Sigmoid colon (tissue), 7 donors: ENCODE measurements around the gene EPYC. TPM values are rescaled to one million over a fixed set of nuclear protein-coding genes. Genes with fewer than 3 reads are reported as not detected.

Source experiments
- DNase-seq: peaks from one replicate; pipeline ENCODE4 v3.0.0-alpha.2; 2019
- H3K27ac ChIP-seq, 4 donors: fragments of 200-600 bp; sonication (generic); one replicate each; pipeline ENCODE4 v1.5.1; 2016 to 2019; ENCODE audit warnings: mild to moderate bottlenecking in 1 of 4
- H3K27me3 ChIP-seq, 3 donors: fragments of 200-600 bp; sonication (generic); one replicate each; pipeline ENCODE4 v1.5.1; 2019; ENCODE audit warnings: mild to moderate bottlenecking in 1 of 3
- H3K36me3 ChIP-seq, 4 donors: fragments of 200-600 bp; sonication (generic); one replicate each; pipeline ENCODE4 v1.5.1; 2016 to 2019
- H3K4me1 ChIP-seq, 4 donors: fragments of 200-600 bp; sonication (generic); one replicate each; pipeline ENCODE4 v1.5.1; 2017 to 2019
- H3K4me3 ChIP-seq, 4 donors: fragments of 200-600 bp; sonication (generic); one replicate each; pipeline ENCODE4 v1.5.1; 2017 to 2019; ENCODE audit warnings: mild to moderate bottlenecking in 2 of 4, moderate library complexity in 1 of 4
- H3K9me3 ChIP-seq, 4 donors: fragments of 200-600 bp in 3 of 4; sonication (generic) in 3 of 4; one replicate each; pipeline versions ENCODE4 v1.5.1 to v1.6.1; 2013 to 2019
- EP300 ChIP-seq, 4 donors: sonication (generic); formaldehyde crosslinking; IDR thresholded peaks; one replicate each; pipeline ENCODE4 v1.6.1; 2017; ENCODE audit warnings: antibody characterized with exemption in 4 of 4
- POLR2A ChIP-seq, 2 donors: fragments of 450-650 bp; IDR thresholded peaks; one replicate each; pipeline ENCODE4 v1.6.1; 2016; ENCODE audit warnings: antibody characterized with exemption in 2 of 2, mild to moderate bottlenecking in 2 of 2, moderate library complexity in 2 of 2
- POLR2AphosphoS5 ChIP-seq, 4 donors: sonication (generic); formaldehyde crosslinking; IDR thresholded peaks; one replicate each; pipeline ENCODE4 v1.6.1; 2017; ENCODE audit warnings: antibody characterized with exemption in 4 of 4
- WGBS, 2 donors: extraction: QIAGEN DNeasy Blood & Tissue Kit; methylation state at CpG; one replicate each; pipeline ENCODE4 v1.1.7; 2013; 5-methylcytosine and 5-hydroxymethylcytosine counted together
- intact Hi-C: fragments of 100-400 bp; cut with DNase I; formaldehyde crosslinking; loops from one replicate; pipeline ENCODE4 v1.15.1; 2023
- polyA plus RNA-seq, 3 donors: library from polyadenylated mRNA; stranded (reverse); fragments of 200-250 nt; gene quantifications; one replicate each; pipeline ENCODE4 v1.2.3, GENCODE V29; 2013
- total RNA-seq, 4 donors: library from RNA; depleted of rRNA; stranded (reverse); fragments of >200 nt; gene quantifications; one replicate each; pipeline ENCODE4 v1.1.0, GENCODE V29; 2016
- TF ChIP-seq, protein P1 (sequence below), 4 experiments: fragments of 450-650 bp in 3 of 4; fragments of 200-600 bp in 1 of 4; IDR thresholded peaks; one replicate each; pipeline ENCODE4 v1.5.1; 2016 to 2019; ENCODE audit warnings: antibody characterized with exemption in 4 of 4, mild to moderate bottlenecking in 3 of 4, moderate library complexity in 2 of 4
- donor health status: healthy with polysubstance abuse.
- donor health status: Bipolar disorder and iron deficiency.
- donor health status: healthy.

The EPYC gene
- total and polyA plus RNA-seq, 7 donors = 0.09 TPM; not detected in 6

- intact Hi-C loops = no loop called here
Measured at GRCh38 chr12:91043408-91043807, 38.6 kb upstream of the EPYC start.

DNA sequence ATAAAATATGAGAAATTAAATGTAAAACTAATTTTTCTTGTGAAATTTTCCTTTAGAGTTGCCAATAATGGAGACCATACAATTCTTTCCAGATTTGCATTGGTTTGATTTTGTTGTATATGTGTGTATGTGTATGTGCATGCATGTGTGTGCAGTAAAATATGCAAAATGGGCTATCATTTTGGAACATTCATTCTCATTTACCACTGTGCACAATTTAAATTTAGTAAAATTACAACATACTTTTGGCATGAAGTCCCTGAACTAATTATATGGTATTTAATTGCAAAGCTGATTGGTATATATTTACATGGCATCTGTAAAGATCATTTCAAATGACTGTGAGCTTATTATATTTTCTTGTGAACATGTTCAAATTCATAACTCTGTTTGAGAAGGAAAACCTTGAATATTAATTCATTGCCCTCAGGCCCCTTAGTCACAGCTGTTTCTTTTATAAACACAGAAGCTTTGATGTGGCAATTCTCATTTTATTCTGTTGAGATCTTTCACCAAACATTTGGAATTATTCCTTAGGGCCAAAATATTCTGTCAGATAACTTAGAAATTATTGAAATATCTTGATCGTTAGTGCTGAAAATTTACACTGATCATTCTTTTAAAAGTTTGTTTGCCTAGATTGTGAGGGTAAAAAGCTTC is 35.5 kb upstream of the EPYC start:
- peaks cover 0 to 17% (median 6%) of the 10 kb centered on the region in 4 donors for H3K4me1 ChIP-seq
- H3K9me3 ChIP-seq = no peaks in the 10 kb centered on the region
- H3K27me3 ChIP-seq = no peaks in the 10 kb centered on the region
- TF ChIP-seq EP300 (IDR thresholded peaks at IDR 0.05) = no peak
- no peak for TF ChIP-seq POLR2A (IDR thresholded peaks at IDR 0.05)
- TF ChIP-seq POLR2AphosphoS5 (IDR thresholded peaks at IDR 0.05) = peak in 2 of 4 donors; percentile 16 to 17
- no peak for DNase-seq
- H3K27ac ChIP-seq = peak overlapping the region in 1 of 4 donors; percentile 30
- WGBS, 2 donors = 74 to 75% methylated on average over 1 of the region's 1 CpG
- H3K4me3 ChIP-seq = no peak overlapping the region
- no peaks in the 10 kb centered on the region for H3K36me3 ChIP-seq
- intact Hi-C loops = no loop called here

More at GRCh38 chr12:91043408-91043807, 38.6 kb upstream of the EPYC start:
- H3K27ac ChIP-seq = no peak overlapping the region
- H3K4me1 ChIP-seq = peaks cover 0 to 8% (median 6%) of the 10 kb centered on the region in 4 donors
- no peaks in the 10 kb centered on the region for H3K36me3 ChIP-seq
- H3K27me3 ChIP-seq = no peaks in the 10 kb centered on the region
- no peaks in the 10 kb centered on the region for H3K9me3 ChIP-seq
- no peak for DNase-seq
- no peak overlapping the region for H3K4me3 ChIP-seq
- WGBS, 2 donors = 58 to 74% methylated on average over 4 of the region's 4 CpGs
- no peak for TF ChIP-seq EP300 (IDR thresholded peaks at IDR 0.05)
- TF ChIP-seq POLR2AphosphoS5 (IDR thresholded peaks at IDR 0.05) = no peak
- TF ChIP-seq, protein P1, sequence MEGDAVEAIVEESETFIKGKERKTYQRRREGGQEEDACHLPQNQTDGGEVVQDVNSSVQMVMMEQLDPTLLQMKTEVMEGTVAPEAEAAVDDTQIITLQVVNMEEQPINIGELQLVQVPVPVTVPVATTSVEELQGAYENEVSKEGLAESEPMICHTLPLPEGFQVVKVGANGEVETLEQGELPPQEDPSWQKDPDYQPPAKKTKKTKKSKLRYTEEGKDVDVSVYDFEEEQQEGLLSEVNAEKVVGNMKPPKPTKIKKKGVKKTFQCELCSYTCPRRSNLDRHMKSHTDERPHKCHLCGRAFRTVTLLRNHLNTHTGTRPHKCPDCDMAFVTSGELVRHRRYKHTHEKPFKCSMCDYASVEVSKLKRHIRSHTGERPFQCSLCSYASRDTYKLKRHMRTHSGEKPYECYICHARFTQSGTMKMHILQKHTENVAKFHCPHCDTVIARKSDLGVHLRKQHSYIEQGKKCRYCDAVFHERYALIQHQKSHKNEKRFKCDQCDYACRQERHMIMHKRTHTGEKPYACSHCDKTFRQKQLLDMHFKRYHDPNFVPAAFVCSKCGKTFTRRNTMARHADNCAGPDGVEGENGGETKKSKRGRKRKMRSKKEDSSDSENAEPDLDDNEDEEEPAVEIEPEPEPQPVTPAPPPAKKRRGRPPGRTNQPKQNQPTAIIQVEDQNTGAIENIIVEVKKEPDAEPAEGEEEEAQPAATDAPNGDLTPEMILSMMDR (IDR thresholded peaks at IDR 0.05) = no peak
- TF ChIP-seq POLR2A (IDR thresholded peaks at IDR 0.05) = no peak

DNA sequence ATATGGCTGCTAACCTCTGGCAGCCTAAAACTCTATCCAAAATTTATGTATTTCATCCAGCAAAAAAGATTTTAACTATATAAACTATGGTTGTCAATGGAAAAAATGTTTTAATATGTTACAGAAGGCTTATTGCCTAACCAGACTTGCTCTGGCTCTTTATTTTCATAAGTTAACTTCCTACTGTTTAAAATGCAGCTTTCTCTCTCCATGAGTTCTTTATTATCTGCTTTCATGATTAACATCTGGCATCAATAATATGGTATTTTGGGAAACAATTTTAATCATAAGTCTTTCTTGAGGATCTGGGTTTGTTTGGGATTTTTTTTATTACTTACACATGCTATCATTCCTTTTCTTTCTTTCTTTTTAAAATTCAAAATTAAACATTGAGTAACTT is 32.5 kb upstream of the EPYC start:
- peak overlapping the region in 2 of 4 donors; percentile 0 to 18 for H3K27ac ChIP-seq
- intact Hi-C loops = no loop called here
- TF ChIP-seq, protein P1 (IDR thresholded peaks at IDR 0.05) = no peak
- no peak for TF ChIP-seq POLR2AphosphoS5 (IDR thresholded peaks at IDR 0.05)
- no peak for TF ChIP-seq POLR2A (IDR thresholded peaks at IDR 0.05)
- TF ChIP-seq EP300 (IDR thresholded peaks at IDR 0.05) = no peak
- H3K9me3 ChIP-seq = no peaks in the 10 kb centered on the region
- no peak overlapping the region for H3K4me3 ChIP-seq
- no peaks in the 10 kb centered on the region for H3K27me3 ChIP-seq
- H3K4me1 ChIP-seq = peaks cover 0 to 8% (median 0%) of the 10 kb centered on the region in 4 donors
- no peaks in the 10 kb centered on the region for H3K36me3 ChIP-seq
- DNase-seq = no peak

DNA sequence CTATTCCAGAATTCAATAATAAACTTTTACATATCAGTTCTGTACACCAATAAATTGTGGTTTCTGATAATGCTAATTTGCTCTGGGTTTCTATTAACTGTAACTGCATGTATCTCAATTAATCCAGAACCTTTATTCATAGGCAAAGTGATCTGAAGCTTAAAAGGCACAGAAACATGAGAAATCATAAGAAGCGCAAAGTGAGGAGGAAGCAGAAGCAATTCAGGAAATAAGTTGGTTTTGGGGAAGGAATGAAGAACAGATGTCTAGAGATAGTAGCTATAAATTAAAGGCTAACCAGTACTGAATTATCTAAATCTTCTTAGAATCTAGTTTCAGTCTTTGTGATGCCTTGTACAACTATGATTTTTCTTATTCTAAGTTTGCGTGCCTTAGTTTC is 28.5 kb upstream of the EPYC start:
- peaks cover 0 to 8% (median 0%) of the 10 kb centered on the region in 4 donors for H3K4me1 ChIP-seq
- H3K27me3 ChIP-seq = no peaks in the 10 kb centered on the region
- H3K27ac ChIP-seq = no peak overlapping the region
- no peak overlapping the region for H3K4me3 ChIP-seq
- intact Hi-C loops = no loop called here
- H3K9me3 ChIP-seq = no peaks in the 10 kb centered on the region
- DNase-seq = no peak
- TF ChIP-seq POLR2A (IDR thresholded peaks at IDR 0.05) (no peak), EP300 (IDR thresholded peaks at IDR 0.05) (no peak), POLR2AphosphoS5 (IDR thresholded peaks at IDR 0.05) (no peak)
- TF ChIP-seq, protein P1 (IDR thresholded peaks at IDR 0.05) = no peak
- no peaks in the 10 kb centered on the region for H3K36me3 ChIP-seq
- WGBS, 2 donors = 64 to 89% methylated on average over 2 of the region's 2 CpGs

DNA sequence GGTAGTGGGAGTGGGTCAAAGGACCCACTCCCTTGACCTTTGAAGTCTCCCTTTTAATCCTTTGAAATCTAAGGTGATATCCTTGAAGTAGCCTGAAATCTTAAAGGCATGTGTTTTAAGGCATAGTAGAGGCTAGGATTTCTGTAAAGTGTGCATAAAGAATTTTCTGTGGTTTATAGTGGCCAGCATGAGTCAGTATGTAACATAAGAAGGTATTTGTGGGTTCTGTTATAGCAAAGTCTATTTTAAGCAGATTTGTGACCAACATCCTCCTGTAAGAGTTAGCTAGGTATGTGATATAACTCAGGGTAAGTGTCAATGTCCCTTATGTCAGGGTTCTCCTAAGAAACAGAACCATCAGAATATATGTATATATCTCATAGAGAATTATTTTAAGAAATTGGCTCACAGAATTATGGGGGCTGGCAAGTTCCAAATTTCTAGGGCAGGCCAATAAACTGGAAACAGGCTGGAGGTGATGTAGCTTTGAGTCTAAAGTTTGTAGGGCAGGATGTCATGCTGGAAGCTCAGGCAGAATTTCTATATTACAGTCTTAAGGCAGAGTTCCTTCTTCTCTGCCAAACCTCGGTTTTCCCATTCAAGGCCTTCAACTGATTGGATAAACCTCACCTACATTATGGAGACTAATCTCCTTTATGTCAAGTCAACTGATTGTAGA is 18.7 kb upstream of the EPYC start:
- Histone ChIP-seq H3K4me3 (no peak overlapping the region), H3K36me3 (no peaks in the 10 kb centered on the region), H3K27ac (no peak overlapping the region), H3K27me3 (no peaks in the 10 kb centered on the region), H3K9me3 (no peaks in the 10 kb centered on the region), H3K4me1 (no peaks in the 10 kb centered on the region)
- TF ChIP-seq POLR2A (IDR thresholded peaks at IDR 0.05) (no peak), EP300 (IDR thresholded peaks at IDR 0.05) (no peak), POLR2AphosphoS5 (IDR thresholded peaks at IDR 0.05) (no peak)
- TF ChIP-seq, protein P1 (IDR thresholded peaks at IDR 0.05) = no peak
- intact Hi-C loops = no loop called here
- DNase-seq = no peak
- 51 to 77% methylated on average over 1 of the region's 1 CpG for WGBS, 2 donors
